GM21447 (cell line): ENCODE data around the gene NEURL1.
"Not testable (repeated sequence)": the region's sequence is repeated elsewhere in the genome, so short reads cannot be mapped to it uniquely, and the experiment has no call there.

Experiments used
- ATAC-seq: cut with Tn5 transposase; IDR thresholded peaks from one replicate; pipeline ENCODE4 v1.9.1; 2021; ENCODE audit not compliant: unreplicated experiment

Gene NEURL1

GRCh38 chr10:103513380-103514060, 20.0 kb downstream of the NEURL1 start:
- ATAC-seq, result no peak

DNA sequence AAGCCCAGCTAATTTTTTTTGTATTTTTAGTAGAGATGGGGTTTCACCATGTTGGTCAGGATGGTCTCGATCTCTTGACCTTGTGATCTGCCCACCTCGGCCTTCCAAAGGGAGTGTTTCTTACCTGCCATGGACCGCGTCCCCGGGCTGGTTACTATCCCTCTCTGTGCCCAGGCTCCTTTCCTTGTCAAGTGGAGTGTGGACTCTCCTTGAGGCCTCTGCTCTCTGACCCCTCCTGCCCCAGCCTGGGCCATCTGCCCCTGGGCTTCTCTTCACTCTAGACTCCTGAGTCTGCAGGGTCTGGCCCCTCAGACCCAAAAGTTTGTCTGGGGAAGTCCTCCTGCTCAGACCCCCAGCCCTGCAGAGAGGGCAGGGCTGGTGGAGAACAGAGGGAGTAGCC, 20.7 kb downstream of the NEURL1 start:
- ATAC-seq, result no peak

GRCh38 chr10:103517234-103518085, 24.0 kb downstream of the NEURL1 start:
- ATAC-seq, result no peak

DNA sequence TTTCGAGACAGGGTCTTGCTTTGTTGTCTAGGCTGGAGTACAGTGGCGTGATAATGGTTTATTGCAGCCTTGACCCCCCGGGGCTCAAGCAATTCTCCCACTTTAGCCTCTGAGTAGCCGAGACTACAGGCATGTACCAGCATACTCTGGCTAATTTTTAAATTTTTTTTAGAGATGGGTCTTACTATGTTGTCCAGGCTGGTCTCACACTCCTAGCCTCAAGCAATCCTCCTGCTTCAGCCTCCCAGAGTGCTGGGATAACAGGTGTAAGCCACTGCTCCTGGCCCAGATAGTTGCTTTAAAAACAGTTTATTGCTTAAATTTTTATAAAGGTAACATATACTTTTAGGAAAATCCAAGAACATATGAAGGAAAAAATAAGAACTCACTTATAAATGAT, 26.3 kb downstream of the NEURL1 start:
- ATAC-seq, result no peak

GRCh38 chr10:103522006-103522405, 28.5 kb downstream of the NEURL1 start:
- ATAC-seq, result not testable (repeated sequence)

DNA sequence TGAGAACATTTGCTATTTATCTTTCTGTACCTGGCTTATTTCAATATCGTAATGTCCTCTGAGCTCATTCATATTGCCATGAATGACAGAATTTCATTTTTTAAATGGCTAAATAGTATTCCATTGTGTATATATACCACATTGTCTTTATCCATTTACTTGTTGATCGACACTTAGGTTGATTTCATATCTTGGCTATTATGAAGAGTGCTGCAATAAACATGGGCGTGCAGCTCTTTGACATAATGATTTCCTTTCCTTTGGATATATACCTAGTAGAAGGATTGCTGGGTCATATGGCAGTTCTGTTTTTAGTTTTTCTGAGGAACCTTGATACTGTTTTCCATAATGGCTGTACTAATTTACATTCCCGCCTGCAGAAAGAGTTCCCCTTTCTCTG, 30.2 kb downstream of the NEURL1 start:
- no peak for ATAC-seq

DNA sequence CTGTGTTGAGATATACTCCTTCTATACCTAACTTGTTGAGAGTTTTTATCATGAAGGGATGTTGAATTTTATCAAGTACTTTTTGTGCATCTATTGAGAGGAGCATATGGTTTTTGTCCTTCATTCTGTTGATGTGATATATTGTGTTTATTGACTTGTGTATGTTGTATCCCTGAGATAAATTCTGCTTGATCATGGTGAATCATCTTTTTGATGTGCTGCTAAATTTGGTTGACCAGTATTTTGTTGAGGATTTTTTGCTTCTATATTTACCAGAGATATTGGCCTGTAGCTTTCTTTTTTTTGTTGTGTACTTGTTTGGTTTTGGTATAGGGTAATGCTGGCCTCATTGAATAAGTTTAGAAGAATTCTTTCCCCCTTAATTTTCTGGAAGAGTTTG, 32.4 kb downstream of the NEURL1 start:
- ATAC-seq, result no peak

GRCh38 chr10:103527476-103527875, 34.0 kb downstream of the NEURL1 start:
- ATAC-seq, result not testable (repeated sequence)

- no peak for ATAC-seq
These were observed 35.0 kb downstream of the NEURL1 start for GRCh38 chr10:103528549-103528948.

- no peak for ATAC-seq
These were observed 36.0 kb downstream of the NEURL1 start for GRCh38 chr10:103529539-103529938.

GRCh38 chr10:103533827-103534226, 40.3 kb downstream of the NEURL1 start:
- no peak for ATAC-seq

DNA sequence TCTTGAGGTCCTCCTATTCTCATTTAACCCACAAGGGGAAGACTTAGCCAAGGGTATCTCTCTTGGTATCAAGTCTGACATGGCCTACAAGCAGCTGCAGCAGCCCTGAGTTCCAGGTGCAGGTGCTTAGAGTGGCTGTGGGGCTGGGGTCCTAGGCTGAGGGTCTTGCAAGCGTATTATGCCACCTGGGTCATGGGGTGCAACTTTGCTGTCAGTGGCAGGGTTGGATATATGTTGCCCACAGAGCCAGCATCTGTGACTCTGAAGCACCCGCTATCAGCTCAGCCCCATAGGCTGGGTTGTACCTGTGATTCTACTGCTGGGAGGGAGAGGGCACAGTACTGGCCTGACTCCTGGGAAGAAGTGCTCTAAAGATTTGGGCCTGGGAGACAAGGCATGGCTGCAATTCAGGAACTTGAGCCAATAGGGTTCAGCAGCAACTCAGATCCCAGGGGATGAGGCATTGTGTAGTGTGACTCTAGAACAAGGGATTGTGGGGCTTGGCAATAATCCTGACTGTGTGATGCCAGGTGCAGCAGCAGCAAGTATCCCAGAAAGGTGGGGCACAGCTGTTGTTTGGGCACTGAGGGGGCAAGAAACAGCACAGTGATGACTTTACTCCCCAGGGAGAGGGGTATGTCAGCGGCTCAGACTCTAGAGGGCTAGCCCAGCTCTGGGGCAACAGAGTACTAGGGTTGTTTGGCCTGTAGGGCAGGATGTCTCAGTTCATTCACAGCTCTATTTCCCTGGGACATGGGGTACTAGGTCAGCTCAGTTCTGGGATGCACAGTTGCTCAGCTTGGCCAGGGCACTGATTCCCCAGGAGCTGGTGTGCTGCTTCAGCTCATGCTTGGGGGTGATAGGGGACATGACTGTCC, 41.4 kb downstream of the NEURL1 start:
- no peak for ATAC-seq

- no peak for ATAC-seq
These were observed 42.1 kb downstream of the NEURL1 start for GRCh38 chr10:103535595-103535994.

- no peak for ATAC-seq
These were observed 46.2 kb downstream of the NEURL1 start for GRCh38 chr10:103539751-103540150.

DNA sequence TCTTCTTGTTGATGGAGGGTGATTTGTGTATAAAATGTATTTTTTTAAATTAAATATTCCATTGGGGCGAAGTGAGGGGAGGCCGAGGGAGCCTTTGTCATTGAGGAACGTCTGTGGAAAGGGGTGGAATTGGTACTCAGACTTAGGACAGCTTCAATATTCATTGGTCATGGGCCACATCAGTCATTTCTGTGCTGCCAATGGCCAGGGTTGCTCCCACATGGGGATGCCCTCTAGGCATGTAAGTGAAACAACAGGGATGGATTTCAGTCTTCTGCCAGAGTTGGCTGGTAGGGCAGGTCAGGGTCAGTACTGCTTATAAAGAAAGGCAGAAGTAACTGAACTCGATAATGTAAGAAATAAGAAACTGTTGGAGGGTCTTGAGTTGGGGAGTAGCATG, 47.2 kb downstream of the NEURL1 start:
- no peak for ATAC-seq

- ATAC-seq, result no peak
These were observed 48.1 kb downstream of the NEURL1 start for GRCh38 chr10:103541616-103542015.

DNA sequence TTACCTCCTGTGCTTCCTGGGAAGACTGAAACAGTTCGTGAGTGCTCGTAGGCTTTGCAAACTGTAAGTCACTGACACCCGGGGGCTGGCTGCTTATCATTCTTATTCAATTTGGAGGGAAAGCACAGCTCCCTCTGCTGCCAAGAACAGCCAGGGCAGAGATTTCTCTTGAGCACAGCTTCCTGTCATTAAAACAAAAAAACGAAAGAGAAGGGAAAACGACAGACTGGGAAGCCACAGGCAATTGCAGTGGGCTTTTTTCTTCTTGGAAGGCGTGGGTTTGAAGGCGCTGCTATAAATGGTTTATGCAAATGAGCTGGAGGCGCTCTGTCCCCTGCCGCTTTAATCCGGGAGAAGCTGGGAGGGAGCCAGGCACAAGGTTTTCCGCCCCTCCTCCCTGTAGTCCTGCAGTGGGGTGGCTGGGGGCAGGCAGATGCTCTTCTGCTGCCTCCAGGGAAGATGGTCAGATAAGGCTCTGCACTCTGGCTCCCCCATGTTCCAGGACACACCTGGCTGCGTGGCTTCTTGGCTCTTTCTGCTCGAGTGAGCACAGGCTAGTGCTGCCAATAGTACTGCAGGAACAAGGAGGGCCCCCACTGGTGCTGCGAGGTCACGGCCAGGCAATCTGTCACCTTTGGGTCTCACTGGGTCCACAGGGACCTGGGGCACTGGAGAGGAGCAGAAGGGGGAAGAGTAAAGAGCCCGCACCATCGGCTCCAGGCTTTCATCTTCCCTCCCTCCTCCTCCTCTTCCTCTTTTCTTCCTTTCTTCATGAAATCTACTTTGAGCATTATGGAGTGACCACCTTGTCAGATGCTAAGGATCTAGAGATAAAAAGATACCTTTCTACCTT, 49.5 kb downstream of the NEURL1 start:
- ATAC-seq, result no peak

DNA sequence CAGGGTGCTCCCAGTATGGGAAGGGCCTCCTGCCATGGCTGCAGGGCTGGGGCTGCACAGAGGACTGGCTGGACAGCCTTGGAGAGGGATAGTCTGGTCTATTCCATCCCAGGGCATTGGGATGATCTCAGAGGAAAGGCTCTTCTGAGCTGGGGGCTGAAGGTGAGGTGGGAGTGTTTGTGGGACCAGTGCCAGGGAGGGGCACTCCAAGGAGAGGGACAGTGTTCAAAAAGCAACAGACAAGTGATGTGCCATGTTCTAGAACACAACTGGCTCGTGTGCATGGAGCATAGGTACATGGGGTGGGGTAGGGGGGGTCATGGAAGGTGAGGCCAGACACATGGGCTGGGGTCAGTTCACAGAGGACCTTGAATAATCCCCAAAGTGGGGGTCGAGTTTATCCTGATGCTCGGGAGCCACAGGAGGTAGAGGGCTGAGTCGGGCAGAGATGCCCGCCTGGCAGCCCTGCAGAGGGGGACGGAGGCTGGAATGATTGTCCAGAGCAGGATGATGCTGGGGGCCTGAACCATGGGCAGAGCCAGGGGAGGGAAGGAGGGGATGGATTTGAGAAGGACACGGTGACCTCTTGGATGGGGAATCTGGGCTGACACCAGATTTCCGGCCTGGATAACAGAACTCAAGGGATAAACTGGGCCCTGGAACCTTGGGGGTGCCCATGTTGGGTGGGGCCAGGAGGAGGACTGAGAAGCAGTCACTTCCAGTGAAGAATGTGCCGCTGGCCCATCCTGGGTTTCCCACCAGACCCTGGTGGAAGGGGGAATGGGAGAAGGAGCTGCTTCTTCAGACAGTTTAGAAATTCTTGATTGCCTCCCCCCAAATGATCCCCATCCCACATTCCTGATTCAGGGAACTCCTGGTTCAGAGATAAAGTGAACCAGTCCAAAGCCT, 50.4 kb downstream of the NEURL1 start:
- no peak for ATAC-seq

GRCh38 chr10:103544657-103545310, 51.3 kb downstream of the NEURL1 start:
- no peak for ATAC-seq
